K562 (cell line): ENCODE measurements around the gene CHMP3. TPM values are rescaled to one million over a fixed set of nuclear protein-coding genes. Genes with fewer than 3 reads are reported as not detected.
A peak's percentile ranks its signal among the peaks of the same experiment; 100 is the strongest.

Source experiments
- C11orf30 ChIP-seq: fragments of 450-650 bp; IDR thresholded peaks from 2 replicates; pipeline ENCODE4 v1.6.1; 2016; ENCODE audit warnings: low read depth, mild to moderate bottlenecking
- FOXK2 ChIP-seq, 2 experiments: fragments of 450-650 bp; IDR thresholded peaks in 1 of 2; conservative IDR thresholded peaks in 1 of 2; 2 replicates each; pipeline ENCODE4 v1.6.1; 2016; ENCODE audit warnings: low read depth in 2 of 2, mild to moderate bottlenecking in 1 of 2
- HSF4 ChIP-seq: fragments of 250-450 bp; sonication (Bioruptor Pico); IDR thresholded peaks from 2 replicates; pipeline ENCODE4 v2.1.2; 2022; ENCODE audit warnings: mild to moderate bottlenecking, moderate library complexity, borderline replicate concordance
- PTTG1 ChIP-seq: fragments of 450-650 bp; IDR thresholded peaks from 2 replicates; pipeline ENCODE4 v1.6.1; 2016; ENCODE audit warnings: low read depth, mild to moderate bottlenecking, missing genetic modification characterization, missing compliant biosample characterization
- TBL1XR1 ChIP-seq, 2 experiments: IDR thresholded peaks; 2 replicates each; pipeline ENCODE4 v1.6.1; 2012; ENCODE audit warnings: improper control_type of control experiment in 2 of 2, low read length in 2 of 2, mild to moderate bottlenecking in 1 of 2
- ZNF124 ChIP-seq: sonication (generic); formaldehyde crosslinking; IDR thresholded peaks from 2 replicates; pipeline ENCODE4 v1.8.1; 2022; ENCODE audit warnings: missing genetic modification reagents
- polyA plus RNA-seq, 8 experiments: library from polyadenylated mRNA; depleted of rRNA in 4 of 8; stranded (reverse) in 5 of 8; unstranded in 3 of 8; fragments of >200 nt; fragmentation: Nextera tagmentation in 2 of 8; fragmentation: Illumina TruSeq in 1 of 8; extraction: Ambion mirVana in 2 of 8; extraction: Trizol in 1 of 8; gene quantifications; 2 replicates each; pipeline versions ENCODE4 v1.2.1 to v1.2.3, GENCODE V29; 2011 to 2014; ENCODE audit warnings: inconsistent platforms in 1 of 8, missing spikeins in 1 of 8
- total RNA-seq, 7 experiments: library from RNA; depleted of rRNA in 6 of 7; stranded (reverse); fragments of >200 nt in 6 of 7; fragmentation: Illumina TruSeq in 2 of 7; extraction: Trizol in 2 of 7; gene quantifications; 2 replicates each; pipeline versions ENCODE4 v1.2.1 to v1.2.3, GENCODE V29; 2011 to 2021; ENCODE audit warnings: low replicate concordance in 1 of 7
- TF ChIP-seq, protein P1 (sequence below): fragments of 200-600 bp; sonication (generic); IDR thresholded peaks from one replicate; pipeline ENCODE4 v1.6.1; 2012; ENCODE audit warnings: mild to moderate bottlenecking, low read depth, low read length, inconsistent platforms
- TF ChIP-seq, protein P2 (sequence below): fragments of 250-450 bp; sonication (Bioruptor Pico); IDR thresholded peaks from 2 replicates; pipeline ENCODE4 v1.5.0; 2020; ENCODE audit warnings: mild to moderate bottlenecking, borderline replicate concordance
- TF ChIP-seq, protein P3 (sequence below): fragments of 450-650 bp; IDR thresholded peaks from 2 replicates; pipeline ENCODE4 v1.6.1; 2016
- TF ChIP-seq, protein P4 (sequence below), 2 experiments: fragments of 450-650 bp in 1 of 2; sonication (generic) in 1 of 2; formaldehyde crosslinking in 1 of 2; IDR thresholded peaks in 1 of 2; conservative IDR thresholded peaks in 1 of 2; 2 replicates each; pipeline versions ENCODE4 v1.6.1 to v1.8.1; 2016 to 2023; ENCODE audit warnings: mild to moderate bottlenecking in 2 of 2, moderate library complexity in 2 of 2, inconsistent platforms in 1 of 2, missing genetic modification reagents in 1 of 2

Gene CHMP3
- total and polyA plus RNA-seq, 9 of the 15 experiments (the other 6 are each of a cell fraction or from before 2014, with no cell fraction given), result 20.6 to 52.5 (median 31.7) TPM

DNA sequence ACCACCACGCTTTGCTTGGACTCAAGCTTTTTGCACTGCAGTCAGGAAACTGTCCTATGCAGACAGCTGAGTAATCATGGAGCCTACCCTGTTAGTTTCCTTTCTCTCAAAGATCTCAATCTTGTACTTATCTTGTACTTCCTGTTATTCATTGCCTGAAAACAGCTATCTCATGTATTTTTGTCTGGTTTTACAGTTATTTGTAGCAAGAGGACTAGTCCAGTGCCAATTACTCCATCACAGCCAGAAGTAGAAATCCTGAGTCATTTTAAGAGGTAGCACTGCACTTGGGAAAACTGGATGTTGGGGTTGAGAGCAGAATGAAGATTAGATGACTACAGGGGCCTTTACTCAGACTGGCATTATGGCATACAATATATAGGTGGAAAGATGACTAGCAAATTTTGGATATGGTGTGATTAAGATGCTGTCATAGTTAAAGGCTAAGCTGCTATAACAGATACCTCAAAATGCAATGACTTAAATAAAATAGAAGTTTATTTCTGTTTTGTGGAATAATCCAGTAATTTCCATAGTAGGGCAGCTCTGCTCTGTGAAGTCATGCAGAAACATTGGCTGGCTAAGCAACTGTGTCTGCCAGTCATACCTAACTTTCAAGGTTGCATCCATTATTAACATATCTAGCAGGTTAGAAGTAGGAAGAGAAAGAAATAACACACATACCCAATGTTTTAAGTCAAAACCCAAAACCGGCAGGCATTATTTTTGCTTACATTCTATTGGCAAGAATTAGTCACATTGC lies 21.1 kb upstream of the CHMP3 start (continued):
- TF ChIP-seq, protein P1, sequence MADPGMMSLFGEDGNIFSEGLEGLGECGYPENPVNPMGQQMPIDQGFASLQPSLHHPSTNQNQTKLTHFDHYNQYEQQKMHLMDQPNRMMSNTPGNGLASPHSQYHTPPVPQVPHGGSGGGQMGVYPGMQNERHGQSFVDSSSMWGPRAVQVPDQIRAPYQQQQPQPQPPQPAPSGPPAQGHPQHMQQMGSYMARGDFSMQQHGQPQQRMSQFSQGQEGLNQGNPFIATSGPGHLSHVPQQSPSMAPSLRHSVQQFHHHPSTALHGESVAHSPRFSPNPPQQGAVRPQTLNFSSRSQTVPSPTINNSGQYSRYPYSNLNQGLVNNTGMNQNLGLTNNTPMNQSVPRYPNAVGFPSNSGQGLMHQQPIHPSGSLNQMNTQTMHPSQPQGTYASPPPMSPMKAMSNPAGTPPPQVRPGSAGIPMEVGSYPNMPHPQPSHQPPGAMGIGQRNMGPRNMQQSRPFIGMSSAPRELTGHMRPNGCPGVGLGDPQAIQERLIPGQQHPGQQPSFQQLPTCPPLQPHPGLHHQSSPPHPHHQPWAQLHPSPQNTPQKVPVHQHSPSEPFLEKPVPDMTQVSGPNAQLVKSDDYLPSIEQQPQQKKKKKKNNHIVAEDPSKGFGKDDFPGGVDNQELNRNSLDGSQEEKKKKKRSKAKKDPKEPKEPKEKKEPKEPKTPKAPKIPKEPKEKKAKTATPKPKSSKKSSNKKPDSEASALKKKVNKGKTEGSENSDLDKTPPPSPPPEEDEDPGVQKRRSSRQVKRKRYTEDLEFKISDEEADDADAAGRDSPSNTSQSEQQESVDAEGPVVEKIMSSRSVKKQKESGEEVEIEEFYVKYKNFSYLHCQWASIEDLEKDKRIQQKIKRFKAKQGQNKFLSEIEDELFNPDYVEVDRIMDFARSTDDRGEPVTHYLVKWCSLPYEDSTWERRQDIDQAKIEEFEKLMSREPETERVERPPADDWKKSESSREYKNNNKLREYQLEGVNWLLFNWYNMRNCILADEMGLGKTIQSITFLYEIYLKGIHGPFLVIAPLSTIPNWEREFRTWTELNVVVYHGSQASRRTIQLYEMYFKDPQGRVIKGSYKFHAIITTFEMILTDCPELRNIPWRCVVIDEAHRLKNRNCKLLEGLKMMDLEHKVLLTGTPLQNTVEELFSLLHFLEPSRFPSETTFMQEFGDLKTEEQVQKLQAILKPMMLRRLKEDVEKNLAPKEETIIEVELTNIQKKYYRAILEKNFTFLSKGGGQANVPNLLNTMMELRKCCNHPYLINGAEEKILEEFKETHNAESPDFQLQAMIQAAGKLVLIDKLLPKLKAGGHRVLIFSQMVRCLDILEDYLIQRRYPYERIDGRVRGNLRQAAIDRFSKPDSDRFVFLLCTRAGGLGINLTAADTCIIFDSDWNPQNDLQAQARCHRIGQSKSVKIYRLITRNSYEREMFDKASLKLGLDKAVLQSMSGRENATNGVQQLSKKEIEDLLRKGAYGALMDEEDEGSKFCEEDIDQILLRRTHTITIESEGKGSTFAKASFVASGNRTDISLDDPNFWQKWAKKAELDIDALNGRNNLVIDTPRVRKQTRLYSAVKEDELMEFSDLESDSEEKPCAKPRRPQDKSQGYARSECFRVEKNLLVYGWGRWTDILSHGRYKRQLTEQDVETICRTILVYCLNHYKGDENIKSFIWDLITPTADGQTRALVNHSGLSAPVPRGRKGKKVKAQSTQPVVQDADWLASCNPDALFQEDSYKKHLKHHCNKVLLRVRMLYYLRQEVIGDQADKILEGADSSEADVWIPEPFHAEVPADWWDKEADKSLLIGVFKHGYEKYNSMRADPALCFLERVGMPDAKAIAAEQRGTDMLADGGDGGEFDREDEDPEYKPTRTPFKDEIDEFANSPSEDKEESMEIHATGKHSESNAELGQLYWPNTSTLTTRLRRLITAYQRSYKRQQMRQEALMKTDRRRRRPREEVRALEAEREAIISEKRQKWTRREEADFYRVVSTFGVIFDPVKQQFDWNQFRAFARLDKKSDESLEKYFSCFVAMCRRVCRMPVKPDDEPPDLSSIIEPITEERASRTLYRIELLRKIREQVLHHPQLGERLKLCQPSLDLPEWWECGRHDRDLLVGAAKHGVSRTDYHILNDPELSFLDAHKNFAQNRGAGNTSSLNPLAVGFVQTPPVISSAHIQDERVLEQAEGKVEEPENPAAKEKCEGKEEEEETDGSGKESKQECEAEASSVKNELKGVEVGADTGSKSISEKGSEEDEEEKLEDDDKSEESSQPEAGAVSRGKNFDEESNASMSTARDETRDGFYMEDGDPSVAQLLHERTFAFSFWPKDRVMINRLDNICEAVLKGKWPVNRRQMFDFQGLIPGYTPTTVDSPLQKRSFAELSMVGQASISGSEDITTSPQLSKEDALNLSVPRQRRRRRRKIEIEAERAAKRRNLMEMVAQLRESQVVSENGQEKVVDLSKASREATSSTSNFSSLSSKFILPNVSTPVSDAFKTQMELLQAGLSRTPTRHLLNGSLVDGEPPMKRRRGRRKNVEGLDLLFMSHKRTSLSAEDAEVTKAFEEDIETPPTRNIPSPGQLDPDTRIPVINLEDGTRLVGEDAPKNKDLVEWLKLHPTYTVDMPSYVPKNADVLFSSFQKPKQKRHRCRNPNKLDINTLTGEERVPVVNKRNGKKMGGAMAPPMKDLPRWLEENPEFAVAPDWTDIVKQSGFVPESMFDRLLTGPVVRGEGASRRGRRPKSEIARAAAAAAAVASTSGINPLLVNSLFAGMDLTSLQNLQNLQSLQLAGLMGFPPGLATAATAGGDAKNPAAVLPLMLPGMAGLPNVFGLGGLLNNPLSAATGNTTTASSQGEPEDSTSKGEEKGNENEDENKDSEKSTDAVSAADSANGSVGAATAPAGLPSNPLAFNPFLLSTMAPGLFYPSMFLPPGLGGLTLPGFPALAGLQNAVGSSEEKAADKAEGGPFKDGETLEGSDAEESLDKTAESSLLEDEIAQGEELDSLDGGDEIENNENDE, result no peak
- no peak for TF ChIP-seq ZNF124 (CRISPR knock-in tag)
- TF ChIP-seq, protein P2, sequence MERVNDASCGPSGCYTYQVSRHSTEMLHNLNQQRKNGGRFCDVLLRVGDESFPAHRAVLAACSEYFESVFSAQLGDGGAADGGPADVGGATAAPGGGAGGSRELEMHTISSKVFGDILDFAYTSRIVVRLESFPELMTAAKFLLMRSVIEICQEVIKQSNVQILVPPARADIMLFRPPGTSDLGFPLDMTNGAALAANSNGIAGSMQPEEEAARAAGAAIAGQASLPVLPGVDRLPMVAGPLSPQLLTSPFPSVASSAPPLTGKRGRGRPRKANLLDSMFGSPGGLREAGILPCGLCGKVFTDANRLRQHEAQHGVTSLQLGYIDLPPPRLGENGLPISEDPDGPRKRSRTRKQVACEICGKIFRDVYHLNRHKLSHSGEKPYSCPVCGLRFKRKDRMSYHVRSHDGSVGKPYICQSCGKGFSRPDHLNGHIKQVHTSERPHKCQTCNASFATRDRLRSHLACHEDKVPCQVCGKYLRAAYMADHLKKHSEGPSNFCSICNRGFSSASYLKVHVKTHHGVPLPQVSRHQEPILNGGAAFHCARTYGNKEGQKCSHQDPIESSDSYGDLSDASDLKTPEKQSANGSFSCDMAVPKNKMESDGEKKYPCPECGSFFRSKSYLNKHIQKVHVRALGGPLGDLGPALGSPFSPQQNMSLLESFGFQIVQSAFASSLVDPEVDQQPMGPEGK (CRISPR knock-in tag), result no peak
- TF ChIP-seq C11orf30, result peak; percentile 86
- peak; percentile 24 to 35; a peak in 1 of 4 replicates for TF ChIP-seq FOXK2 (conservative IDR thresholded peaks at IDR 0.05 in 1 of 2, IDR thresholded peaks at IDR 0.05 in 1 of 2; ENCODE audit: low read depth in 2 of 2)
- peak in 1 of 2 experiments; percentile 49; a peak in 1 of 4 replicates for TF ChIP-seq TBL1XR1 (IDR thresholded peaks at IDR 0.05; ENCODE audit: low read length in 2 of 2)
- TF ChIP-seq HSF4 (CRISPR knock-in tag), result no peak
- TF ChIP-seq, protein P3, sequence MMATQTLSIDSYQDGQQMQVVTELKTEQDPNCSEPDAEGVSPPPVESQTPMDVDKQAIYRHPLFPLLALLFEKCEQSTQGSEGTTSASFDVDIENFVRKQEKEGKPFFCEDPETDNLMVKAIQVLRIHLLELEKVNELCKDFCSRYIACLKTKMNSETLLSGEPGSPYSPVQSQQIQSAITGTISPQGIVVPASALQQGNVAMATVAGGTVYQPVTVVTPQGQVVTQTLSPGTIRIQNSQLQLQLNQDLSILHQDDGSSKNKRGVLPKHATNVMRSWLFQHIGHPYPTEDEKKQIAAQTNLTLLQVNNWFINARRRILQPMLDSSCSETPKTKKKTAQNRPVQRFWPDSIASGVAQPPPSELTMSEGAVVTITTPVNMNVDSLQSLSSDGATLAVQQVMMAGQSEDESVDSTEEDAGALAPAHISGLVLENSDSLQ, result peak; percentile 37; the same call in 1 of the 2 replicates
- TF ChIP-seq, protein P4, sequence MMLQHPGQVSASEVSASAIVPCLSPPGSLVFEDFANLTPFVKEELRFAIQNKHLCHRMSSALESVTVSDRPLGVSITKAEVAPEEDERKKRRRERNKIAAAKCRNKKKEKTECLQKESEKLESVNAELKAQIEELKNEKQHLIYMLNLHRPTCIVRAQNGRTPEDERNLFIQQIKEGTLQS (IDR thresholded peaks at IDR 0.05), result peak; percentile 40; the same call in 1 of the 2 replicates
- TF ChIP-seq, protein P4 (CRISPR knock-in tag; conservative IDR thresholded peaks at IDR 0.05), result no peak
- TF ChIP-seq PTTG1 (tag), result no peak
